Fibroblast of skin of right quadriceps (primary cell): ENCODE measurements around the gene ABCB6.

ENCODE experiments used
- DNase-seq: peaks from one replicate; pipeline ENCODE4 v3.0.0-alpha.2; 2013

ABCB6 gene

GRCh38 chr2:219182331-219183150 lies 36.2 kb downstream of the ABCB6 start:
- DNase-seq = no peak

GRCh38 chr2:219181531-219181930 lies 37.2 kb downstream of the ABCB6 start:
- no peak for DNase-seq

- DNase-seq = no peak
Observed at GRCh38 chr2:219180961-219181360, 37.8 kb downstream of the ABCB6 start.

GRCh38 chr2:219179601-219180465 lies 38.9 kb downstream of the ABCB6 start:
- DNase-seq = no peak

GRCh38 chr2:219178377-219179175 lies 40.2 kb downstream of the ABCB6 start:
- DNase-seq = peak; percentile 16

- peak; percentile 86 for DNase-seq
Observed at GRCh38 chr2:219177552-219178376, 41.0 kb downstream of the ABCB6 start, which contains the start of gene RETREG2. Gene RETREG2, plus strand, starts transcription at chr2:219178275. Its CDS starts 78 bp downstream, at chr2:219178353.

- DNase-seq = peak; percentile 77
Observed at GRCh38 chr2:219176818-219177551, 41.8 kb downstream of the ABCB6 start, which contains the start of gene CNPPD1. Gene CNPPD1, minus strand, starts transcription at chr2:219176925. Its CDS starts 97 bp downstream, at chr2:219176828.

GRCh38 chr2:219175928-219176817 lies 42.6 kb downstream of the ABCB6 start:
- DNase-seq = peak; percentile 23

- DNase-seq = no peak
Observed at GRCh38 chr2:219175486-219175885, 43.3 kb downstream of the ABCB6 start.

GRCh38 chr2:219174801-219175200 lies 44.0 kb downstream of the ABCB6 start:
- DNase-seq = no peak

GRCh38 chr2:219174146-219174545 lies 44.6 kb downstream of the ABCB6 start:
- DNase-seq = no peak

- no peak for DNase-seq
Observed at GRCh38 chr2:219173176-219173575, 45.6 kb downstream of the ABCB6 start.

- DNase-seq = no peak
Observed at GRCh38 chr2:219172231-219173154, 46.3 kb downstream of the ABCB6 start.

GRCh38 chr2:219171231-219171651 lies 47.5 kb downstream of the ABCB6 start:
- DNase-seq = peak; percentile 64

- DNase-seq = no peak
Observed at GRCh38 chr2:219169930-219170654, 48.7 kb downstream of the ABCB6 start, which contains the start of gene SLC23A3. Gene SLC23A3, minus strand, starts transcription at chr2:219170029. Its CDS starts 45 bp downstream, at chr2:219169984.

GRCh38 chr2:219168932-219169331 lies 49.8 kb downstream of the ABCB6 start:
- DNase-seq = no peak

GRCh38 chr2:219168526-219168925 lies 50.2 kb downstream of the ABCB6 start:
- DNase-seq = no peak

GRCh38 chr2:219167997-219168396 lies 50.8 kb downstream of the ABCB6 start:
- DNase-seq = no peak
